ENCODE measurements around the gene FAHD2A. TPM values are rescaled to one million over a fixed set of nuclear protein-coding genes. Genes with fewer than 3 reads are reported as not detected.

FAHD2A gene
- total RNA-seq, 1 donor, result 26.3 TPM

GRCh38 chr2:95380731-95381130 is 21.8 kb upstream of the FAHD2A start:
- no peak overlapping the region for H3K4me3 ChIP-seq (ENCODE audit: low read depth, low read length)
- no peak for TF ChIP-seq CTCF (IDR thresholded peaks at IDR 0.05; ENCODE audit: insufficient read depth, low read depth, low read length)

GRCh38 chr2:95381212-95382191 is 21.0 kb upstream of the FAHD2A start:
- no peak for DNase-seq (ENCODE audit: low read depth)
- no peak overlapping the region for H3K4me3 ChIP-seq (ENCODE audit: low read depth, low read length)
- TF ChIP-seq CTCF (IDR thresholded peaks at IDR 0.05; ENCODE audit: insufficient read depth, low read depth, low read length), result no peak

More at GRCh38 chr2:95380731-95381130, 21.8 kb upstream of the FAHD2A start:
- DNase-seq (ENCODE audit: low read depth), result no peak

- no peak for DNase-seq (ENCODE audit: low read depth)
- no peak overlapping the region for H3K4me3 ChIP-seq (ENCODE audit: low read depth, low read length)
- TF ChIP-seq CTCF (IDR thresholded peaks at IDR 0.05; ENCODE audit: insufficient read depth, low read depth, low read length), result no peak
Observed at GRCh38 chr2:95382192-95382591, 20.3 kb upstream of the FAHD2A start.

GRCh38 chr2:95382686-95383634 is 19.5 kb upstream of the FAHD2A start:
- DNase-seq (ENCODE audit: low read depth), result no peak
- H3K4me3 ChIP-seq (ENCODE audit: low read depth, low read length), result no peak overlapping the region

GRCh38 chr2:95383635-95384027 is 18.9 kb upstream of the FAHD2A start:
- no peak for TF ChIP-seq CTCF (IDR thresholded peaks at IDR 0.05; ENCODE audit: insufficient read depth, low read depth, low read length)
- no peak overlapping the region for H3K4me3 ChIP-seq (ENCODE audit: low read depth, low read length)
- no peak for DNase-seq (ENCODE audit: low read depth)

More at GRCh38 chr2:95382686-95383634, 19.5 kb upstream of the FAHD2A start:
- TF ChIP-seq CTCF (IDR thresholded peaks at IDR 0.05; ENCODE audit: insufficient read depth, low read depth, low read length), result no peak

- no peak overlapping the region for H3K4me3 ChIP-seq (ENCODE audit: low read depth, low read length)
- no peak for TF ChIP-seq CTCF (IDR thresholded peaks at IDR 0.05; ENCODE audit: insufficient read depth, low read depth, low read length)
- DNase-seq (ENCODE audit: low read depth), result no peak
Observed at GRCh38 chr2:95384854-95385569, 17.5 kb upstream of the FAHD2A start.

Data from fibroblast of villous mesenchyme (primary cell).